H9 (cell line): Measurements from ENCODE around the gene TIPARP. TPM values are rescaled to one million over a fixed set of nuclear protein-coding genes. Genes with fewer than 3 reads are reported as not detected.

Source experiments
- DNase-seq: peaks from one replicate; pipeline ENCODE4 v3.0.0-alpha.2; 2017
- H2AFZ ChIP-seq: one replicate; pipeline ENCODE4 v1.6.1; 2013; ENCODE audit warnings: mild to moderate bottlenecking, low read length, control low read depth, moderate library complexity
- H2AK5ac ChIP-seq: 2 replicates; pipeline ENCODE4 v1.6.1; 2013; ENCODE audit warnings: low read length, control low read depth, mixed read lengths; ENCODE audit not compliant: insufficient read length
- H2BK120ac ChIP-seq: one replicate; pipeline ENCODE4 v1.6.1; 2013; ENCODE audit warnings: low read depth, mild to moderate bottlenecking, low read length, control low read depth, inconsistent platforms; ENCODE audit not compliant: poor library complexity, severe bottlenecking
- H2BK12ac ChIP-seq: 2 replicates; pipeline ENCODE4 v1.6.1; 2013; ENCODE audit warnings: low read length, control low read depth, mixed read lengths, low read depth; ENCODE audit not compliant: insufficient read length
- H2BK15ac ChIP-seq: 2 replicates; pipeline ENCODE4 v1.6.1; 2013; ENCODE audit warnings: low read depth, low read length, control low read depth
- H2BK20ac ChIP-seq: one replicate; pipeline ENCODE4 v1.6.1; 2013; ENCODE audit warnings: low read depth, mild to moderate bottlenecking, low read length, control low read depth, inconsistent platforms; ENCODE audit not compliant: poor library complexity, severe bottlenecking
- H2BK5ac ChIP-seq: 2 replicates; pipeline ENCODE4 v1.6.1; 2013; ENCODE audit warnings: low read length, control low read depth, mixed read lengths; ENCODE audit not compliant: insufficient read length
- H3K14ac ChIP-seq: 2 replicates; pipeline ENCODE4 v1.6.1; 2013; ENCODE audit warnings: low read length, control low read depth; ENCODE audit not compliant: insufficient read depth
- H3K18ac ChIP-seq: 2 replicates; pipeline ENCODE4 v1.6.1; 2013; ENCODE audit warnings: low read depth, mild to moderate bottlenecking, mixed read lengths, low read length, control low read depth; ENCODE audit not compliant: insufficient read length
- H3K23ac ChIP-seq: 2 replicates; pipeline ENCODE4 v1.6.1; 2013; ENCODE audit warnings: low read length, control low read depth, mixed read lengths, low read depth; ENCODE audit not compliant: insufficient read length
- H3K23me2 ChIP-seq: 2 replicates; pipeline ENCODE4 v1.6.1; 2013; ENCODE audit warnings: low read depth, mild to moderate bottlenecking, mixed read lengths, low read length, control low read depth; ENCODE audit not compliant: insufficient read length, poor library complexity, severe bottlenecking
- H3K27ac ChIP-seq: 2 replicates; pipeline ENCODE4 v1.5.1; 2013; ENCODE audit warnings: low read length, control low read depth, mixed read lengths, low read depth; ENCODE audit not compliant: insufficient read length
- H3K27me3 ChIP-seq: 2 replicates; pipeline ENCODE4 v1.6.1; 2013; ENCODE audit warnings: low read length, control low read depth, inconsistent platforms; ENCODE audit not compliant: insufficient read depth
- H3K4ac ChIP-seq: 2 replicates; pipeline ENCODE4 v1.6.1; 2013; ENCODE audit warnings: low read depth, mild to moderate bottlenecking, control low read depth, inconsistent platforms, low read length, moderate library complexity
- H3K4me1 ChIP-seq: 2 replicates; pipeline ENCODE4 v1.6.1; 2013; ENCODE audit warnings: low read length, control low read depth, inconsistent platforms; ENCODE audit not compliant: insufficient read depth
- H3K4me2 ChIP-seq: 2 replicates; pipeline ENCODE4 v1.6.1; 2013; ENCODE audit warnings: low read length, control low read depth, mixed read lengths; ENCODE audit not compliant: insufficient read length, insufficient read depth
- H3K56ac ChIP-seq: 2 replicates; pipeline ENCODE4 v1.6.1; 2013; ENCODE audit warnings: low read depth, mild to moderate bottlenecking, mixed read lengths, low read length, control low read depth; ENCODE audit not compliant: insufficient read length
- H3K79me1 ChIP-seq: 2 replicates; pipeline ENCODE4 v1.6.1; 2013; ENCODE audit warnings: low read depth, mild to moderate bottlenecking, moderate library complexity, low read length, control low read depth, inconsistent platforms; ENCODE audit not compliant: insufficient read depth, poor library complexity, severe bottlenecking
- H3K79me2 ChIP-seq: 2 replicates; pipeline ENCODE4 v1.6.1; 2013; ENCODE audit warnings: low read length, control low read depth, inconsistent platforms; ENCODE audit not compliant: insufficient read depth
- H3K9ac ChIP-seq: 2 replicates; pipeline ENCODE4 v1.6.1; 2013; ENCODE audit warnings: low read length, control low read depth, mixed read lengths; ENCODE audit not compliant: insufficient read length; ENCODE audit errors: extremely low read depth
- H3K9me3 ChIP-seq: one replicate; pipeline ENCODE4 v1.6.1; 2013; ENCODE audit warnings: low read depth, low read length, inconsistent platforms; ENCODE audit not compliant: control insufficient read depth
- H3T11ph ChIP-seq: one replicate; pipeline ENCODE4 v1.6.1; 2013; ENCODE audit warnings: mild to moderate bottlenecking, low read length, control low read depth, inconsistent platforms
- H4K20me1 ChIP-seq: one replicate; pipeline ENCODE4 v1.6.1; 2013; ENCODE audit not compliant: control insufficient read depth, insufficient read length, insufficient read depth
- H4K5ac ChIP-seq: 2 replicates; pipeline ENCODE4 v1.6.1; 2013; ENCODE audit warnings: low read depth, mild to moderate bottlenecking, mixed read lengths, low read length, control low read depth; ENCODE audit not compliant: insufficient read length
- H4K8ac ChIP-seq: replicated peaks from 2 replicates; pipeline ENCODE4 v1.6.1; 2013; ENCODE audit warnings: low read length, control low read depth, mixed read lengths, low read depth; ENCODE audit not compliant: insufficient read length
- H4K91ac ChIP-seq: 2 replicates; pipeline ENCODE4 v1.6.1; 2013; ENCODE audit warnings: low read depth, mild to moderate bottlenecking, moderate library complexity, mixed read lengths, low read length, control low read depth; ENCODE audit not compliant: insufficient read length
- H3K27ac Mint-ChIP-seq, 3 experiments: 2 replicates in 2 of 3; 3 replicates in 1 of 3; pipeline ENCODE4 v1.8.0; 2020 to 2021; ENCODE audit warnings: mixed read lengths in 3 of 3, mild to moderate bottlenecking in 1 of 3, moderate library complexity in 1 of 3
- H3K27me3 Mint-ChIP-seq: 2 replicates; pipeline ENCODE4 v1.8.0; 2021; ENCODE audit warnings: low read depth, mild to moderate bottlenecking, moderate library complexity, mixed read lengths
- H3K36me3 Mint-ChIP-seq, 3 experiments: 2 replicates in 2 of 3; 3 replicates in 1 of 3; pipeline ENCODE4 v1.8.0; 2020 to 2021; ENCODE audit warnings: low read depth in 3 of 3, mixed read lengths in 3 of 3; ENCODE audit not compliant: insufficient read depth in 1 of 3
- H3K4me1 Mint-ChIP-seq, 2 experiments: 2 replicates each; pipeline ENCODE4 v1.8.0; 2020; ENCODE audit warnings: mixed read lengths in 2 of 2
- H3K4me3 Mint-ChIP-seq, 2 experiments: 2 replicates in 1 of 2; 3 replicates in 1 of 2; pipeline ENCODE4 v1.8.0; 2020 to 2021; ENCODE audit warnings: mild to moderate bottlenecking in 2 of 2, mixed read lengths in 2 of 2, moderate library complexity in 1 of 2
- H3K9me3 Mint-ChIP-seq, 2 experiments: 2 replicates in 1 of 2; 3 replicates in 1 of 2; pipeline ENCODE4 v1.8.0; 2020; ENCODE audit warnings: mild to moderate bottlenecking in 2 of 2, mixed read lengths in 2 of 2, moderate library complexity in 1 of 2
- CTCF ChIP-seq: fragments of 200-600 bp; sonication (generic); conservative IDR thresholded peaks from 3 replicates; pipeline ENCODE4 v1.8.0; 2021; ENCODE audit warnings: antibody characterized with exemption, mild to moderate bottlenecking
- total RNA-seq: library from RNA; stranded (reverse); gene quantifications from 2 replicates; pipeline ENCODE4 v1.2.1, GENCODE V29; 2021

The TIPARP gene
- total RNA-seq, 1 experiment from 2014 or later = 5.9 TPM

- Histone ChIP-seq H2BK120ac (no peak overlapping the region), H3K79me2 (no peaks in the 10 kb centered on the region), H3K4me1 (no peaks in the 10 kb centered on the region), H3K9me3 (no peaks in the 10 kb centered on the region), H4K20me1 (no peaks in the 10 kb centered on the region), H3T11ph (no peak overlapping the region), H4K91ac (no peak overlapping the region), H3K14ac (no peak overlapping the region), H3K23me2 (no peaks in the 10 kb centered on the region), H4K8ac (no peak overlapping the region), H3K4me2 (no peak overlapping the region), H4K5ac (no peak overlapping the region), H3K56ac (no peak overlapping the region), H2AFZ (no peak overlapping the region), H2BK5ac (no peak overlapping the region), H3K18ac (no peak overlapping the region), H3K4ac (no peak overlapping the region), H2BK20ac (no peak overlapping the region), H3K27ac (no peak overlapping the region), H2AK5ac (no peak overlapping the region), H3K79me1 (no peaks in the 10 kb centered on the region), H2BK12ac (no peak overlapping the region), H2BK15ac (no peak overlapping the region), H3K27me3 (no peaks in the 10 kb centered on the region), H3K23ac (no peak overlapping the region), H3K9ac (no peak overlapping the region)
- 0 out of 5 replicates have a peak, but pooled peaks cover 0 to 3% of the 10 kb centered on the region in 2 experiments for H3K9me3 Mint-ChIP-seq
- no peak overlapping the region for H3K4me3 Mint-ChIP-seq
- no peak overlapping the region for H3K27ac Mint-ChIP-seq
- TF ChIP-seq CTCF = no peak
- H3K27me3 Mint-ChIP-seq = no peaks in the 10 kb centered on the region
- no peak for DNase-seq
- H3K4me1 Mint-ChIP-seq = peaks cover 11 to 12% of the 10 kb centered on the region in 2 experiments
- no peaks in the 10 kb centered on the region; a peak in 1 of 7 replicates for H3K36me3 Mint-ChIP-seq
Measured at GRCh38 chr3:156731813-156732212, 57.4 kb downstream of the TIPARP start.
